M059J (cell line): ENCODE data around the gene CDKN2A. TPM values are rescaled to one million over a fixed set of nuclear protein-coding genes. Genes with fewer than 3 reads are reported as not detected.

ENCODE experiments used
- DNase-seq: peaks from one replicate; pipeline ENCODE4 v3.0.0-alpha.2; 2012; ENCODE audit warnings: low read depth
- total RNA-seq: library from RNA; depleted of rRNA; stranded (reverse); fragments of >200 nt; shearing (Covaris generic); gene quantifications from 2 replicates; pipeline ENCODE4 v1.2.3, GENCODE V29; 2014; rRNA removed

Gene CDKN2A
- total RNA-seq, 1 experiment from 2014 or later = 594 TPM

GRCh38 chr9:21941337-21941995, 52.7 kb downstream of the CDKN2A start:
- no peak for DNase-seq

GRCh38 chr9:21936161-21936560, 58.0 kb downstream of the CDKN2A start:
- DNase-seq = no peak

GRCh38 chr9:21935631-21936030, 58.6 kb downstream of the CDKN2A start:
- no peak for DNase-seq

- peak; percentile 61 for DNase-seq
Observed at GRCh38 chr9:21933865-21934264, 60.3 kb downstream of the CDKN2A start.

- peak; percentile 43 for DNase-seq
Observed at GRCh38 chr9:21933281-21933680, 60.9 kb downstream of the CDKN2A start.

- DNase-seq = peak; percentile 83
Observed at GRCh38 chr9:21931428-21931827, 62.8 kb downstream of the CDKN2A start.

- DNase-seq = no peak
Observed at GRCh38 chr9:21927752-21928151, 66.4 kb downstream of the CDKN2A start.

- no peak for DNase-seq
Observed at GRCh38 chr9:21923694-21924093, 70.5 kb downstream of the CDKN2A start.

- DNase-seq = peak; percentile 91
Observed at GRCh38 chr9:21919377-21920362, 74.5 kb downstream of the CDKN2A start.

Other genes with a start within 250 kb of the CDKN2A start
- 43.4 and 63.7 TPM in 2 replicates for gene MTAP, start 191.8 kb downstream of the CDKN2A start, total RNA-seq
- gene CDKN2B-AS1, start 399 bp upstream of the CDKN2A start, total RNA-seq = 9.2 and 14.5 TPM in 2 replicates
- 11.5 and 24.1 TPM in 2 replicates for gene CDKN2B, start 14.9 kb upstream of the CDKN2A start, total RNA-seq